Measurements from ENCODE around the gene NR2C2. TPM values are rescaled to one million over a fixed set of nuclear protein-coding genes. Genes with fewer than 3 reads are reported as not detected.

The NR2C2 gene
- total RNA-seq, 1 donor from 2014 or later = 22.5 TPM

DNA sequence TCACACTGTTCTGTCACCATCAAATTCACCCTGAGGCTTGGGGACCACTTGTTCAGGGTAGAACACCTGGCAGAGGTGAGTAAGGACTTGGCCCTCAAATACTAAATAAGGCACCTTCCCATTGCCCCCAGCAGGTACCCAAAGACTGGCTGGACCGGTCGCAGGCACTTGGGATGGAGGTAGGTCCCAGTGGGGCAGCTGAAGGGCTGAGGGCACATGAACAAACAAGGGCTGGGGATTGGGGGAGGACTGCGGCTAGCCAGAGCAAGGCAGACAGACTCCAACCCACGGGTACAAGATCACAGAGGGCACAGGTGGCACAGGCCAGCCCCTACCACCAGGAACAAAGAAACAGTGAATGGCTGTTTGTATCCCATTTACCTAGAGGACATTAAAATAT lies 115.9 kb downstream of the NR2C2 start:
- no peak for DNase-seq (ENCODE audit: low read depth, low spot score)

DNA sequence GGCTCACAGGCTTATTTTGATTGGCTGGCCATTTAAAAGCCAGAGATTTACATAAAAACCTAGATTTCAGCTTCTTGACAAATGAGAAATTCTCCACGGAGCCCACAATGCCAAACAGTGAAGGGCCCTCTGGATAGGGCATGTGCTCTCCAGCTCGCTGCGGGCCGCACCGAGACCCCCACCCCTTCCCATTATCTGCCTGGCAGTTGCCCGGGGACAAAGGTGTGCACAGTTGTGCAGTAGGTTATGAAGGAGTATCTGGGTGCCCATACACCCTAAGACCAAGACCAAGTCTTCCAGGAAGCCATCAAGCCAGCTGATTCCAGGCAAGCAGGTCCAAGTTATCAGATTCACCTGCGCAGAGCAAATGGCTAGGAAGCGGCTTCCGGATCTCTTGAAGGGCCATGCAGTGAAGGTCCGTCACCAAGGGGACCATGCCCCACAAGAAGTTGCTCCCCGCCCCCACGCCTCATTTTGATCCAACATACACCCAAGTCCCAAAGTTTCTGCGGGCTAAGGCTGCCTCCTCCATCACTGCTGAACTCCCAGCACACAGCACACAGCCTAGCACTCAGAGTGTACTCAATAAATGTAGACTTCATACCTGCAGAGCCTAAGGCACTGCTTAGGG lies 116.4 kb downstream of the NR2C2 start:
- no peak for DNase-seq (ENCODE audit: low read depth, low spot score)

DNA sequence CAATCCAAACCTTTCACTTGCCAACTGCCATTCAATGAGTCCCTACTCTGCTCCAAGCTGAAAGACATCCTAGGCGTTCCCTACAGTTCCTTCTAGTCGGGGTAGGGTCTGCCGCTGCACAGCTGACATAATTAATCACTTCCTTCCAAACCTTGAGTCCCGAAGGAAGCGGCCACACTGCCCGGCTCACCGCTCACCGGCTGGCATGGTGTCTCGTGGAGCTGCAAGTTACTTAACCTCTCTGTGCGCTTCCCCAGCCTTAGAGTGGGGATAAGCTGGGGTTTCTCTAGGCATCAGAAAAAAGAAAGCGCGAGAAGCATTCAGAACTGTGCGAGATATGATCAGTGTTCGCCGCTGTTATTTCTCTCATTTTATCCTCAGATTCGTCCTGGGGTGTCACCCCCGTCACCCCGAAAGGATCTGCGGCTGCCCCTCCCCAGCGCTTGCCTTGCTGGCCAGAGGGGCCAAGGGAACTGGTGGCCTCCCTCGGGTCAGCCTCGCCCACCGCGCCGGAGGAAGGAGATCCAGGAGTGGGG lies 117.0 kb downstream of the NR2C2 start:
- no peak for DNase-seq (ENCODE audit: low read depth, low spot score)

DNA sequence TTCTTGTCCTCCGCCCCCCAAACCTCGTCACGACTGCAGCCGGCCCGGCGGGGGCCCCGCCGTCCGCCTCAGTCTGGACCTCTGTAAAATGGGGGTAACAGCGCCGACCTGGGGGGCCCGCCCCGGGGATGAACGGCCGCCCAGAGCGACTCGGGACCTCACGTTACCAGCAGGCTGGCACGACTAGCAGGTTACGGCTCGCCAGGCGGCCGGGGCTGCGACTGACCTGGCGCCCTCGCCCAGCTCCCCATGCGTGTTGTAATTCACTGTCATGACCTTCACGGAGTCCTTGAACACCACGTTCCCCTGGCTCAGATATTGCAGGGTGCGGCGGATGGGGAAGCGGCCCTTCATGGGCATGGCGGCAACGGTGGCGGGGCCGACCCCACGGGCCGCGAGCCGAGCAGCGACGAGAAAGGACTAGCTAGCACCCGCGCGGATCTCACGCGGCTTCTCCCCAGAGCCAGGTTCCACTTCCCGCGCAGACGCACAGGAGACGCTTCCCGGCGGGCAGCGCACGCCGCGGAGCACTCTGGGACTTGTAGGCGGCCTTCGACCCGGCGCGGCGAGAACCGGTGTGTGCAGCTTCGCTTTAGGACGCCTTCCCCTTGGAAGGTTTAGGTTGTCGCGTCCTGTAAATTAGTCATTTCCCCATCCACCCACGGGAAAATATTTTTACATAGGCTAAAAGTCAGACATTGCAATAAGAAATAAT lies 117.6 kb downstream of the NR2C2 start, which contains the start of gene MRPS25:
MRPS25 (minus strand) TSS at position 481 of the 715 bp plus-strand sequence; CDS start at position 360, 121 bp downstream.
- peak; percentile 82 for DNase-seq (ENCODE audit: low read depth, low spot score)

DNA sequence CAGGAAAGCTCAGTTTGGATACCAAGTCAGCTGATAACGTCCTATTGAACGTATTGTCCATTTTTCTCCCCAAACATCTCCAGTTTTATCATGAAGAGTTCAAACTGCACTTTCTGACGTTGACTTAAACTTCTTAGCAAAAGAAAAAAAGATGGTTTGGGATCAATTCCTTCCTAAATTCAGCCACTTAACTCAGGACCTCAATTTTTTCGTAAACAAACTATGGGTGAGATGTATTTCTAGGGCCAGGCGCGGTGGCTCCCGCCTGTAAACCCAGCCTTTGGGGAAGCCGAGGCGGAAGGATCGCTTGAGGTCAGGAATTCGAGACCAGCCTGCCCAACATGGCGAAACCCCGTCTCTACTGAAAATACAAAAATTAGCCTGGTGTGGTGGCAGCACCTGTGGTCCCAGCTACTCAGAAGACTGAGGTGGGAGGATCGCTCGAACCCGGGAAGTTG lies 118.2 kb downstream of the NR2C2 start:
- no peak for DNase-seq (ENCODE audit: low read depth, low spot score)

DNA sequence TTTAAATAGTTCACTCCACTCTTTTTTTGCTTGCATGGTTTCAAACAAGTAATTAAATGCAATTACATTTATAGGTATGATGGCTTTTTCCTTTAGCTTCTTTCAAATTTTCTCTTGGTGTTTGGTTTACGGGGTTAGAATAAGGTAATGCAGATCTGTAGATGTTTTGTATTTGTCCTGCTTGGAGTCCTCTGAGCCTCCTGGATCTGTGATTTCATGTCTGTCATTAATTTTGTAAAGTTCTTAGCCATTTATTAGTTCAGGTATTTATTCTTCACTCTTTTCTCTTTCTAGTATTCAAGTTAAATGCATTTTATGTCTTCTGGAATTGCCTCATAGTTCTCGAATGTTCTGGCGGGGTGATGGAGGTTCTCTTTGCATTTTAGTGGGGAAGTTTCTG lies 119.1 kb downstream of the NR2C2 start:
- no peak for DNase-seq (ENCODE audit: low read depth, low spot score)

DNA sequence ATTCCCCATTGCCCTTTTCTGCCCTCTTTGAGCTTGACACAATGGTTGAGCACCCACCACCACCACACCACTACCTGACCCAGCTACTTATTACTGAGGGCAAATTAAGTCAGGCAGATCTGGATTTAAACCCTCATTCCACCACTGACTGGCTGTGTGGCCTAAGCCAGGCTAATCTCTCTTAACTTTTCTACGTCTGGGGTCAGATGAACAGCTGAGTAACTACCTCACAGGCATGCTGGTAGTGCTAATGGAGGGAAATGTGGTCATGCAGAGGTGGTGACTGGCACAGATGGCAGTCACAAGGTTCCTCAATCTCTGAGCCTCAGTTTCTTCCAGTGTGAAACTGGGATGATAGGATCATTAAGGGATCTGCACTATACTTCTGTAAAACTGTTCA lies 122.1 kb downstream of the NR2C2 start:
- no peak for DNase-seq (ENCODE audit: low read depth, low spot score)

DNA sequence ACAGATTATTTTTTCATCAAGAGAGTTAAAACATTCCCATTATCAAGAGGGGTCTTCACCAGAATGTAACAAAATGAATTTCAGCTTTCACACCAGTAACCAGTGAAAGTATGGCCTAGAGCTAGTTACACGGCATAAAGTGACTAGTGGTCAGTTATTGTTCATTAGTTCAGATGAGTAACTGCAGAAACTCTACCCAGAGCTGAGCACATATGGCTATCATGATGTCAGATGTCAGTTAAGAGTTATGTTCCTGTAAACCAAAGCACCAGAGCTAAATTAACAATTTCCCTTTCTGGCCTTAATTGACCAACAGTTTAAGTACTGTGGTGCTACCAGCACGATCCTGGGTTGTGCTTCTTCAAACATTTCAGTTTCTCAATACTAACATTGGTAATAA lies 124.3 kb downstream of the NR2C2 start:
- DNase-seq (ENCODE audit: low read depth, low spot score) = no peak

DNA sequence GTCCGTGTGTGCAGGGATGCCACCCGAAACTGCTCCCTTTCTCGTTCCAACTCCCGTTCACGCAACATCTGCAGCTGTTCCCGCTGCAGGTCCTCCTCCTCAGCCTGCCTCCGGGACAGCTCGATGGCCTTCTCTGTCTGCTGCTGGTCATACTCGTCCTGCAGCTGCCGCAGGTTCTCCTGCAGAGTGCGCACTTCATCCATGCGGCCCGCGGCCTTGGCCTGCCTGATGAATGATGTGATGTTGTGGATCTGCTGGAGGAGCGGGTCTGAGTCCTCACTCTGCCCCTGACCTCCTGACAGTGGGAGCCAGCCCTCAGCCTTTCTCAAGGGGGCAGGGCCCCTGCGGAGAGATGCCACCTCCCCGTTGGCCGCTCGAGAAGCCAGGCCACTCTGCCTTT lies 127.1 kb downstream of the NR2C2 start:
- no peak for DNase-seq (ENCODE audit: low read depth, low spot score)

DNA sequence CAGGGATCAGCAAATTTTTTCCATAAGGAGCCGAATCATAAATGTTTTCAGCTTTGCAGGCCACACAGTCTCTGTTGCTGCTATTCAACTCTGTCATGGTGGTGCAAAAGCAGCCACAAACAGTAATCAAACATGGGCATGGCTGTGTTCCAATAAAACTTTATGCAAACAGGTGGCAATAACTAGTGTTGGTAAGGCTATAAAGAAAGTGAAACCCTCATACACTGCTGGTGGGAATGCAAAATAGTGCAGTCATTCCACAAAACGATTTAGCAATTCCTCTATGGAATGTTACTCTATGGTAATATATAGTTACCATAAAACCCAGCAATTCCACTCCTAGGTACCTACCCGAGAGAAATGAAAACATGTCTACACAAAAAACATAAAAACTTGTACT lies 131.7 kb downstream of the NR2C2 start:
- DNase-seq (ENCODE audit: low read depth, low spot score) = no peak

DNA sequence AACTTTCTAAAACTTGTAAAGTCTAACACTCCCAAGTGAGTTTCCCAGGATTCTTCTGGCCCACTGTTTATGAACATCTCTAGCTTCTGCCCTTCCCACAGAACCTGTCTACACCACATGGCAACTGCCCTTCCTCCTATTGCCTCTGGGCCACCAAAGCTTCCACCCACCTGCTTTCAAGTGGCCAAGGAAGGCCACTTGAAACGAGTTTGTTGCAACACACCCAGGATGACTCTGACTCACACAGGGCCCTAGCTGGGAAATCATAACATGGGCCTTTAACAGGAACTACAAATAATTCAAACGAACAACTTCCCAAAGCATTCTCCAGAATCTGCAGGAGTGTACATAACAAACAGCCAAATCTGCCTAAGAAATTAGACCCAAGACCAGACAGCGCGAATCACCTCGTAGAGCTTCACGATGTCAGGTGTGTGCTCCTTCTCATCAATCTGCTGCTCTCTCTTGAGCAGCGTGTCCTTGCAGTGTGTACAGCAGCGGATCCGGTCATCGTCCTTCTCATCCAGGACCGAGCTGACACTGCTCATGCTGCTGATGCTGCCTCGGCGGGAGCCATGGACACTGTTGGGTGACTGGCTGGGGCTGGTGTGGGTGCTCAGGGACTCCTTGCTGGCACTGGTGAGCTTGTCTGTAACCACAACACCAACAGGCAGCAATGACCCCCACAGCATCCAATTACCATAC lies 134.7 kb downstream of the NR2C2 start:
- DNase-seq (ENCODE audit: low read depth, low spot score) = no peak

DNA sequence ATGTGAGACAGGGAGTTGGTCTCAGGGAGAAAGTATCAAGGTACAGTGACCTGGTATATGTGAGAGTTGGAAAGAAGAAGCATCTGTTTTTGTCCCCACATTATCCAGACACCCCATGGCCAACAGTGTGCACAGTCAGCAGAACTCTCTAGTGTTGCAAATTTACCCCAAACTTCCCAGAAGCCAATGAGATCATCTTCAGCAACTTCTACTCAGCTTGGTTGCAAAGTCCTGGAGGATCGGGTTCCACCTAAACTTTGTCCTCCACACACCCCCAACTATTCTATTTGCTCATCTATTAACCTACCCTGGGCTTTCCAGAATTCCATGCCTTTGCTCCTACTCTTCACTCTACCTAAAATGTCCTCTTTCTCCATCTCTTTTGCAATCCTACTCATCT lies 135.9 kb downstream of the NR2C2 start:
- DNase-seq (ENCODE audit: low read depth, low spot score) = no peak

DNA sequence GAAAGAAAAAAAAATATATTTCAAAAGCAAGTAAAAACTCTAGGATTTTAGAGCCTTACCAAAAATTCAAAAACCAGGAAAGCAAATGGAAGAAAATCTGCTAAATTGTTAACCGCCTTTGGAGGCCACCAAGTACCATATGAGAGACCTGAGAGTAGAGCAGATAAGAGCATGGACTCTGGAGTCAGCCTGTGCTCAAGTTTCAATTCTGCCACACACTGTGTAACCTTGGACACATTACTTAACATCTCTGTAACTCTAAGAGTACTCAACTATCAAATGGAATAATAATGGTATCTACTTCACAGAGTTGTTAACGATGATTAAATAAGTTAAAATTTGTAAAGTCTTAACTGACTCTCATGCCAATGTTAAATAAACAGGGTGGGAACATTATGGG lies 138.9 kb downstream of the NR2C2 start:
- DNase-seq (ENCODE audit: low read depth, low spot score) = no peak

DNA sequence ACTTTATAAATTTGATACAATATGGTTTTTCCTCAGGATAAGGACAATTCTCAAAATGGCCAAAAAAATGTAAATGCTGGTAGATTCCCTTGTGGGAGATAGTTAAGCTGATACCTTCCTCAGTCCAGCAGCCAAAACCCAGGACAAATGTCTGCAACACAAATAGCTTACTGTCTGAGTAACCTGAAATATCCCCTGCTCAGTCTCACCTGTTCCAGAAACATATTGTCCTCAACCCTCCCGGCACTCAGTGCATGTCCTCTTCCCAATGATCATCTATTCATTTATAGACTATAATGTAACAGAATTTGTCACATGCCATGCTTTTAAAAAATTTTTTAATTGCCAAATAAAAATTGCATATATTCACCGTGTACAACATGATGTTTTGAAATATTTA lies 139.3 kb downstream of the NR2C2 start:
- DNase-seq (ENCODE audit: low read depth, low spot score) = no peak

DNA sequence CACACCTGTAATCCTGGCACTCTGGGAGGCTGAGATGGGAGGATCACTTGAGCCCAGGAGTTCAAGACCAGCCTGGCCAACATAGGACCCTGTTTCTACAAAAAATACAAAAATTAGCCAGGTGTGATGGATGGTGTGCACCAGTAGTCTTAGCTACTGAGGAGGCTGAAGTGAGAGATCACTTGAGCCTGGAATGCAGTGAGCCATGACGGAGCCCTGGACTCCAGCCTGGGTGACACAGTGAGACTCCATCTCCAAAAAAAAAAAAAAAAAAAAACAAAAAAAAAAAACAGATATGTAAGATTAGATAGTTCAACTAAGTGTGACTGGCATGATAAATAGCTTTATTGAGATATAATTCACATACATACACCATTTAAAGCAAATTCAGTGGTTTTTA lies 141.8 kb downstream of the NR2C2 start:
- no peak for DNase-seq (ENCODE audit: low read depth, low spot score)

DNA sequence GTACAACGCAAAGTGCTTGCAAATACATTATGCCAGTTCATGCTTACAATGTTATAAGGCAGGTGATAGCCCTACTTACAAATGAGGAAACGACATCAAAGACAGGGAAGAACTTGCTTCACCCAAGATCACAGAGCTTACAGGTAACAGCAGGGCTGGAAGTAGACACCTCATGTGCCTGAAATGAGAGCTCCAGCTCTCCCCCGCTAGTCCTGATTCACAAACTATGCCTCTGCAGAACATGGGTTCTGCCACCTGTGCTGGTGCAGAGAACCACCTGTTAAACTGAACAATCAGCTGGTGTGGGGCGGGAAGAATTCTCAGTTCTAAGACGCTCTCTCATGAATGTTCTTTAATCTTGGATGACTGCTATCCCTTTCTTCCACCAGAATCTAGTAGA lies 144.2 kb downstream of the NR2C2 start:
- no peak for DNase-seq (ENCODE audit: low read depth, low spot score)

DNA sequence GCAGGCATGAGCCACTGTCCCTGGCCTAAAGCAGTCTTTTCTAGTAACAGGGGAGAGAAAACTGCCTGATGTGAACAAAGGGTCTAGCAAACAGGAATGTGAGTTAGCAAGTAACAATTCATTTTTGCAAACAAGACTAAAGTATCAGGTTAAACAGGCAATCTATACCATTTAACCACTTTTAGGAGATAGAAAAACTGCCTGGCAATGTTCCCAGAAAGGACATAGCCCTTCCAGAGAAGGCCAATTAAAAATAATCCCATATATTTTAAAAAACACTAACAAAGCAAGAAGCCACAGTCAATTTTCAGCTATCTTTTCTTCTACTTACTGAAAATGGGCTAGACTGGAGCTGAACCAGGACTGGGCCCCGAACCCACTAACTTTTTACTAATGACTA lies 145.3 kb downstream of the NR2C2 start:
- DNase-seq (ENCODE audit: low read depth, low spot score) = no peak

DNA sequence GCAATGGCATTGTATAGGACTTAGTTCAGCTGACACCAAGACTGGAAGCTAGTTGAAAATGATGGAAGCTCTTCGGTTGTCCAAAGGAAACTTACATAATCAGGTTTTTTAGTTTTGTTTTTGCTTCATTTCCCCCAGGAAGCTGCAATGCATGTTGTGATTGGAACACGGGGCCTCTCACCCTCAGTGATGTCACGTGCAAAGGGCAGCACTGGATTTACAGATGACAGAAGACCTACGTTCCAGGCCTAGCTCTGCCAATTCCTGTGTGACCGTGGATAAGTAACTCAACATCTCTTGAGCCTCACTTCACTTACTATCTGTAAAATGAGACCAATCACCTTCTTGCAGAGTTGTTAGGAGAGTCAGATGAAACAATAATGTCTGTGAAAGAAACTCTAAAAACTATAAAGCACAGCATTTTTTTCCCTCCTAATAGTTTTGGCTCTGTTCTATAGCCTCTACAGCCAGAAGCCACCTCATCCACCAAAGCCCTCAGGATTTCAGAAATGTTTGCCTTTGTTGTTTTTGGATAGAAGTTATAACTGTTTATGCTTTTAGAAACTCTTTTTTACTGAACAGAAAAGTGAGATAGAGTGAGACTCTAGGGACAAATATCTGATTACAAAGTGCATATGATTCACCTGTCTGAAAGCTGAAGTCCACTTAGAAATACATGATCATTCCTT lies 146.9 kb downstream of the NR2C2 start:
- no peak for DNase-seq (ENCODE audit: low read depth, low spot score)

DNA sequence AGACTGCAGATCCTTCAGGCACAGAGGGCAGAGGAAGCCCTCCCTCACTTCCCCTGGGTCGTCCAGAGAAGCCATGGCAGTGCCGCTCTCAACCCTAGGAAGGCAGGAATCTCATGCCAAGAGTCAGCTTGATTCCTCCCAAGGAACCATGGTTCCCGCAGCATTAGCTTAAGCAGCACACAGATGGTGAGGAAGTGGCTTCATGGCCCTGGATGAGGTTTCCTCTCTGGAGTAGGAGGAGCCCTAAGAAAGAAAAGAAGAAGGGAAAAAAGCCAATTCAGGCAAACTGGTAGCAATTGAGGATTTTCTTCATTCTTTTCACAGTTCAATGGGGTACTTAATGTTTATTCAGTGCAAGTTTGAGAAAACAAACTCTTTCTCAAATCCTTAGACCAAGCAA lies 148.7 kb downstream of the NR2C2 start:
- DNase-seq (ENCODE audit: low read depth, low spot score) = no peak

DNA sequence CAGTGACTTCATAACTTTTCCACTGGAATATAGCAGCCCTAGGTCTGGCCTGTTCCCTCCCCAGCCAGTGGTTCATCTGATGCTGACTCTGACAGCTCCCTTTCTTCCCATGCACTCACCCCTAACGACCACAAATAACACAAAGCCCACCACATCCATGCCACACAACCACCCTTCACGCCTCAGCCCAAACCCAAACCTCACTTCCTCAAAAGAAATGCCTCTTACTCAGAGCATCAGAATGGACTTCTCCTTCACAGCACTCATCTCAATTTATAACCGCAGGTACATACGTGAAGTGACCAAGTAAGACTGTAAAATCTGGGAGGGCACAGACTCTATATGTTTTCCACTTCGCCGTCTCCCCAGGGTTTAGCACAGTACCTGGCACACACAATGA lies 150.5 kb downstream of the NR2C2 start:
- DNase-seq (ENCODE audit: low read depth, low spot score) = no peak
